Activated CD8-positive, alpha-beta memory T cell treated with anti-CD3 and anti-CD28 coated beads for 48 hours (primary cell): ENCODE results near the gene FNDC10.

Experiments used
- DNase-seq, 3 experiments: peaks; one replicate each; pipeline ENCODE4 v3.0.0-alpha.2; 2020; ENCODE audit warnings: low read depth in 2 of 3, low spot score in 2 of 3

Gene FNDC10

DNA sequence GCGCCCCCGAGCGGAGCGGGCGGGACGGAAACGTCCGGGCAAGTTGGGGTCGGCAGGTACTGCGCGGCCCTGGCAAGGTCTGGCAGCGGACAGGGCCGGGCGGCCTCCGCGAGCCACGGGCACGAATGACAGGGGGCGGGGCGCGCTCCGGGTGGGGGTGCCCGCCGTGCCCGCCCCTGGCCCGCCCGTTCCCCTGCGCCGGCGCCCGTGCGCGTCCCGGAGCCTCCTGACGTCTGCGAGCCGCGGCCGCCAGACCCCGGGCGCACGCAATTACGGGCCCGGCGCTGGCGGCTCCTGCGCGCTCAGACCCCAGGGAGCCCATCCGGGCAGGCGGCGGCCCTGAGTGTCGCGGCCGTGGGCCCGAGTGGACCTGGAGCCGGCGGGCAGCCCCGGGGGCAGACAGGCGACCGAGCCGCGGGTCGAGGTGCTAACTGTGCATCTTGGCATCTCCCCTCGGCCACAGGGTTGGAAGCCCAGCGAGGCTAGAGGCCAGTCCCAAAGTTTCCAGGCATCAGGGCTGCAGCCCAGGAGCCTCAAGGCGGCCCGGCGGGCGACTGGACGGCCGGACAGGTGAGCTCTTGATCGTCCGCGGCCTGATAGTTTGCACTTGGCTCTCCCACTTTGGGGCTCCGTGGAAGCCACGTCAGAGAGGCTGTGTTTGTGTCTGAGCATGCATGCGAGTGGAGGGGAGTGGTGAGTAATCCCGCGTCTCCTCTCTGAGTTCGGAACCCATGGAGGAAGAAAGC is 16.3 kb upstream of the FNDC10 start:
- no peak for DNase-seq

DNA sequence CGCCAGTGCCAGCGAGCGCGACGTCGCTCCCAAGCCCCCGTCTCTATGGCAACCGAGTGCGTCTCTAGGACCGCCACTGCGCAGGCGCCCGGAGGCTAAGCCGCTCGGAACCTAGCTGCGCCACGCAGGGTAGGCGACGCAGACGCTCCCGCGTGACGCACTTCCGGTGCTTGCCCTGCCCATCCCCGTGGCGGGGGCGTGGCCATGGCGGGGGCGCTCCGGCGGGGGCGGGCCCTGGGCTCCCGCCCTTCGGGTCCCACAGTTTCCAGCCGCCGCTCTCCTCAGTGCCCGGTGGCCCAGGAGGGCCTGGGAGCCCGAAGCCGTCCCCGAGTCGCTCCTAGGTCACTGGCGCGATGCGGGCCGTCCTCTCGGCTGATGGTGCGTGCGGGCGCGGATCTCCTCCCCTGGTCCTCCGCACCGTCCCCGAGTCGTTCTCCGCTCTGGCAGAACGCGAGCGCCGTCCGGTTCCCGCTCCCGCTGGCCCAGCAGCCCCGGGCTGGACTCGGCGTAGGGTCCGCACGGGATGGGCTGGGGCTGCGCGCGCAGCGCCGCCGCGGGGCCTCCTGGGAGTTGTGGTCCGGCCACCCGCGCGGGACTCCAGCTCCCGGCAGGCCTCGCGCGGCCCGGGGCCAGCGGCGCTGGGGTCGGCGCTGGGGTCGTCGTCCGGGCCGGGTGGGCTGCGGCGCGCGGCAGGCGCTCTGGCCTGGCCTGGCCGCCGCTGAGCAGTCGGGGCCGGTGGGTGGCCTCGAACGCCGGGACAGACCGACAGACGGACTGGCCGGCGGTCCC is 15.5 kb upstream of the FNDC10 start, which contains the start of gene MIB2:
Gene MIB2, plus strand, starts transcription at position 245 of the 789 bp plus-strand sequence. CDS start 7,953 bp downstream, outside the sequence.
- peak; percentile 94 to 96 (median 95) for DNase-seq

DNA sequence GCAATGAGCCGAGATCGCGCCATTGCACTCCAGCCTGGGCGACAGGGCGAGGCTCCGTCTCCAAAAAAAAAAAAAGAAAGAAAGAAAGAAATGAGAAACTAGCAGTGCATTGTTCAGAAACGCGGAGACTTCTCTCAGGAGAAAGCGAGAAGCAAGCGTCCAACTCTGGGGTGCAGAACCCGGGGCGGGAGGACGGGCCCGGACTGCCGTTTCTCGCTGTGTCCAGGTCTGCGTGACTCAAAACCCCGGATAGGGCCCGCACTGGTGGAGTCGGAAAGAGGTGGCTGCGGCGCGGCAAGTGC is 15.0 kb upstream of the FNDC10 start:
- no peak for DNase-seq

DNA sequence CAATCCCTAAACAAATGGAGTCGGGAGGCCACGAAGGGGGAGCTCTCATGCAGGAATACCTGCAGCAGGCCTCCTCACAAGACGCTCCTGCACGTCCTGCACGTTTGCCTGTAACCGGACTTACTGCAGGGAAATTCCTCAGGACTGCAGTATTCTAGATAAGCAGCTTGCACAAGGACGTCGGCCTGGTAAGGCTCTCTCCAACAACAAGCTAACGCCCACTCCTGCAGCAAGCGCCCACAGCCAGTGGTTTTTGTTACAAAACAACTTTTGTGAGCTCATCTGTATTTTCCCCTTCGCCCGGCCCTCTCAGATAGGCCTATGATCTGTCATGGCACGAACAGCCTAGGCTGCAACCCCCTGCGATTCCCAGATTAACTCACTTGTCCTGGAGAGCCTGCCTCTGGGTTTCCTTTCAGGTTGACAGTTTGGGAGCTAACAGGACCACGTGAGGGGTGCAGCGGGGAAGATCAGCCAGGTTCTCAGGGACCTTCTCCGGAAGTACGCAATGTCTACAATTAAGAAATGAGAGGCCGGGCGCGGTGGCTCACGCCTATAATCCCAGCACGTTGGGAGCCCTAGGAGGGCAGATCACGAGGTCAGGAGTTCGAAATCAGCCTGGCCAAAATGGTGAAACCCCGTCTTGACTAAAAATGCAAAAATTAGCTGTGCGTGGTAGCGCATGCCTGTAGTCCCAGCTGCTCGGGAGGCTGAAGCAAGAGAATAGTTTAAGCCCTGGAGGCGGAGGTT is 14.4 kb upstream of the FNDC10 start:
- DNase-seq = peak in 1 of 3 experiments; percentile 28

DNA sequence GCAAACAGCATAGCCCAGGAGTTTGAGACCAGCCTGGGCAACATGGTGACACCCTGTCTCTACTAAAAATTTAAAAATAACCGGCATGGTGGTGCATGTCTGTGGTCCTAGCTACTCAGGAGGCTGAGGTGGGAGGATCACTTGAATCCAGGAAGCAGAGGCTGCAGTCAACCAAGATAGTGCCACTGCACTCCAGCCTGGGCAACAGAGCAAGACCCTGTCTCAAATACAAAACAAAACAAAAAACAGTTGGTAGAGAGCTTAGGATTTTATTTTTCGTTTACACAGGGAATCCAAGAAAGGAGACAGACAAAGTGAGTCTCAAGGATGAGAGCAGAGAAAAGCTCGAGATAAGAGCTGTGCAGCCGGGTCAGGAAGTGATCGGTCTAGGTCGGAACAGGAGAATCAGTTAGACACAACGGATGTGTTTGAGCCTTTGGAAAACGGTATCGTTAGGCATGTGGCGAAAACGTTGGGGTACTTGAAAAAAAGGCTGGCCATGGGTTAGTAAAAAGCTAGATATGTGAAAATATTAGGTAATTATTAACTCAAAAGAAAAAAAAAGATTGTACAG is 13.7 kb upstream of the FNDC10 start:
- DNase-seq = no peak

DNA sequence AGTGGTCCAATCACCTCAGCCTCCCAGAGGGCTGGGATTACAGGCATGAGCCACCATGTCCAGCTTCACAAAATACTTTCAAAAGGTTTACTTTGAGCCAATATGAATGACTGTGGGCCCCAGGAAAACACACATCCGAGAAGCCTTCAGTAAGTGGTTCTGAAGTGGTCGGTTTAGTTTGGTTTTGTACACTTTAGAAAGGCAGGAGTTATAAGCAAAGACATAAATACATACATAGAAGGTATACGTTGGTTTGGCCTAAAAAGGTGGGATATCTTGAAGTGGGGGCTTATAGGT is 12.1 kb upstream of the FNDC10 start:
- DNase-seq = no peak

DNA sequence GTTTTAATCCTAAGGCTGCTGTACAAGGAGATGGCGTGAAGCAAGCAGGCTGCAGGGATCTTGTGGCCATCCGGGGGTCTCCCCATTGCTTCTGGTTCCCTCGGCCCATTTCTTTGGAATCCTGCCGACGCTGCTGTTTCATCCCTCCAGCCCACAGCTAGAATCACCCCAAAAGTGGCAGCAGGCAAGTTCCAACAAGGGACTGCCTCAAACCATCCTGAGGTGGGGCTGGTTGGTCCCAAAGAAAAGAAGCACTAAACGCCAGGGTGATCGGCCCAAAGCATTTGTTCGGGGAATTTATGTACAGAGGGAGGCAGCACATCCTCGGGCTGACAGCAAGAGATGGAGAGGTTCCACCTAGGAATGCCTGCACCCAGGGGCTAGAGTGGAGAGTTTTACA is 10.9 kb upstream of the FNDC10 start:
- no peak for DNase-seq

DNA sequence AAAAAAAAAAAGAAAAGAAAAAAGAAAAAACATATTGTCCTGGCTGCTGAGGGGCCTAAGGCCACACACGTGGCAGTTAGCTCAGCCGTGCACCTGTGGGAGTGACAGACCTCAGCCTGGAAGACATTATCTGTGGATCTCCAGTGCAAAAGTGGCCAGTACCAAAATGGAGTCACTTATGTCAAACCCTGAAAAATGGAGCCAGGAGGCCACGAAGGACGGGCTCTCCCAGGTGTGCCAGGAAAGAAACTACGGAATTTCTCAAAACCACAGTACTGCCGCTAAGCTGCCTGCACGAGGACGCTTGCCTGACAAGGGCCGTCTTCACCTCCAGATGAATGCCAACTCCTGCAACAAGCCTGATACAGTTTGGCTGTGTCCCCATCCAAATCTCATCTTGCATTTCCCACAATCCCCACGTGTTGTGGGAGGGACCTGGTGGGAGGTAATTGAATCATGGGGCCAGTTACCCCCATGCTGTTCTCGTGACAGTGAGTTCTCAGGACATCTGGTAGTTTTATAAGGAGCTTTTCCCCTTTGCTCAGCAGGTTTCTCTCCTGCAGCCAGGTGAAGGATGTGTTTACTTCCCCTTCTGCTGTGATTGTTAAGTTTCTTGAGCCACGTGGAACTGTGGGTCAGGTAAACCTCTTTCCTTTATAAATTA is 10.0 kb upstream of the FNDC10 start:
- no peak for DNase-seq

DNA sequence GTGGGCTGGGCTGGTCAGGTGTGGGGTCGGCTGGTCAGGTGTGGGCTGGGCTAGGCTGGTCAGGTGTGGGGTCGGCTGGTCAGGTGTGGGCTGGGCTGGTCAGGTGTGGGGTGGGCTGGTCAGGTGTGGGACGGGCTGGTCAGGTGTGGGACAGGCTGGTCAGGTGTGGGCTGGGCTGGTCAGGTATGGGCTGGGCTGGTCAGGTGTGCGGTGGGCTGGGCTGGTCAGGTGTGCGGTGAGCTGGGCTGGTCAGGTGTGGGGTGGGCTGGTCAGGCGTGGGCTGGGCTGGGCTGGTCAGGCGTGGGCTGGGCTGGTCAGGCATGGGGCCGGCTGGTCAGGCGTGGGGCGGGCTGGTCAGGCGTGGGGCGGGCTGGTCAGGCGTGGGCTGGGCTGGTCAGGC is 6.3 kb upstream of the FNDC10 start:
- DNase-seq = no peak

DNA sequence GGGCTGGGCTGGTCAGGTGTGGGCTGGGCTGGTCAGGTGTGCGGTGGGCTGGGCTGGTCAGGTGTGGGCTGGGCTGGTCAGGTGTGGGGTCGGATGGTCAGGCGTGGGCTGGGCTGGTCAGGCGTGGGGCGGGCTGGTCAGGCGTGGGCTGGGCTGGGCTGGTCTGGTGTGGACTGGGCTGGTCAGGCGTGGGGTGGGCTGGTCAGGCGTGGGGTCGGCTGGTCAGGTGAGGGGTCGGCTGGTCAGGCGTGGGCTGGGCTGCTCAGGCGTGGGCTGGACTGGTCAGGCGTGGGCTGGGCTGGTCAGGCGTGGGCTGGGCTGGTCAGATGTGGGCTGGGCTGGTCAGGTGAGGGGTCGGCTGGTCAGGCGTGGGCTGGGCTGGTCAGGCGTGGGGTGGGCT is 5.8 kb upstream of the FNDC10 start:
- no peak for DNase-seq

DNA sequence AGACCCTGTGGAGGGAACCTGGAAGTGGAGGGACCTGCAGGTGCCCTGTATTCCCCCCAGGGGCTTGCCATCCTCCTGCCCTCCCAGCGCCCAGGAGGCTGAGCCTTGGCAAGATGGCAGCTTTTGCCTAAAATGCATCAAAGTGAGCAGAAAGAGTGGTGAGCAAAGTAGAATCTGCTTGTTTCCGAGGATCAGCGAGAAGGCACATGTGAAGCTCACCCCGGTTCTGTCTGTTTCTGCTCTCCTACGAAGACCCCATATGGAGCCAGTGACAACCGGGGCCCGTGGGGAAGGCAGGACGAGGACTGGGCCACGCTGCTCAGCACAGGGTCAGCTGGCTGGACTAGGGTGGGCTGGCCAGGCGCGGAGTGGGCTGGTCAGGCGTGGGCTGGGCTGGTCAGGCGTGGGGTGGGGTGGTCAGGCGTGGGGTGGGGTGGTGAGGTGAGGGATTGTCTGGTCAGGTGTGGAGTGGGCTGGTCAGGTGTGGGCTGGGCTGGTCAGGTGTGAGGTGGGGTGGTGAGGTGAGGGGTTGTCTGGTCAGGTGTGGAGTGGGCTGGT is 5.2 kb upstream of the FNDC10 start:
- no peak for DNase-seq

DNA sequence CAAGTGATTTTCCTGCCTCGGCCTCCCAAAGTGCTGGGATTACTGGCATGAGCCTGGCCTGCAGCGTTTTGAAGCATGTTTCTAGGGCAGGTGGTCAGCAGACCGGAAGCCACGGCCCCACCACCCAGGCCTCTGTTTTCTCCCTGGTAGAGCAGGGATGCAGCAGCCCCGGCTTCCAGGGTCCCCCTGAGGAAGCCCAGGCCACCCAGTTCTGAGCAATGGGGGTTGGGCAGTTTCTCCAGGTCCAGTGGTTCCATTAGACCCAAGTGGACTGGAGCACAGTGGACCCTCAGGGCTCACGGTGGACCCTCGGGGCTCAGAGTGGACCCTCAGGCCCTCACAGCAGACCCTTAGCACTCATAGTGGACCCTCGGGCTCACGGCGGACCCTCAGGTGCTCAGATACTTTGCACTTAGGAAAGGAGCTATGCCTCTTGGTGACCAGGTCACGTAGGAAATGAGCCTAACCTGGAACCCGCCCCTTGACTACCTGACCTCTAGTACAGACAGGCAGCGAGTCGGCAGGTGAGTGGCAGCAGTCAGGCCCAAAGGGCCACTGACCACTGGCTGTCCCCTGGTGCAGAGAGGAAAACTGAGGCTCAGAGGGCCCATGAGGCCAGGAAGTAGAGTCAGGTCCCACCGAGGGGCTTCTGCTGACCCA is 4.6 kb upstream of the FNDC10 start:
- DNase-seq = no peak

DNA sequence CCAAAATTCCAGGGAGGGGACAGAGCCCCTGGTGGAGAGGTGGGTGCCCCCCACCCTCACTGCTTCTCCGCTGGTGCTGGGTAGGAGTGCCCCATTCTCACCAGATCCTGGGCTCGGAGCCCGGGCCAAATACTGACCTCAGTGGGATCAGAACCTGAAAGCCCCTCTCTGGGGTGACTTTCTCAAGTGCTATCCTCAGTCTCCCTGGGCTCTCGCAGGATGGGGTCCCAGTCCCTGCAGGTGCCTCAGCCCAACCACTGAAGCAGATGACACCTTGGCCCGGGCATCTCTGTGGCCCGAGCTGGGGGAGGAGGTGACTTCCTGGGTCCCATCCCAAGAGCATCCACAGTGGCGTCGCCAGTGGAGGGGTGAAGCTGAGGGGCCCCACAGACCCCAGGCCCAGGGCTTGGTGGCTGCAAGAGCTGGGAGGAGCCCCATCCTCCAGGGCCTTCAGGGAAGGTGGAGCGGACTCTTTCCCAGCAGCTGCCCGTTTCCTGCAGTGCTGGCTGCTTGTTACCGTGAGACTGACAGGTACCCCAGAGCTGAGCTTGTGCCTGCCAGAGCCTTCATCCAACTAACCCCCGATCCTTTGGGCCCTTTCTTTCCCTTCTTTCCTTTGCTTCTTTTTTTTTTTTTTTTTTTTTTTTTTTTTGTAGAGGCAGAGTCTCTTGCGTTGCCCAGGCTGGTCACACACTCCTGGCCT is 3.9 kb upstream of the FNDC10 start:
- no peak for DNase-seq

DNA sequence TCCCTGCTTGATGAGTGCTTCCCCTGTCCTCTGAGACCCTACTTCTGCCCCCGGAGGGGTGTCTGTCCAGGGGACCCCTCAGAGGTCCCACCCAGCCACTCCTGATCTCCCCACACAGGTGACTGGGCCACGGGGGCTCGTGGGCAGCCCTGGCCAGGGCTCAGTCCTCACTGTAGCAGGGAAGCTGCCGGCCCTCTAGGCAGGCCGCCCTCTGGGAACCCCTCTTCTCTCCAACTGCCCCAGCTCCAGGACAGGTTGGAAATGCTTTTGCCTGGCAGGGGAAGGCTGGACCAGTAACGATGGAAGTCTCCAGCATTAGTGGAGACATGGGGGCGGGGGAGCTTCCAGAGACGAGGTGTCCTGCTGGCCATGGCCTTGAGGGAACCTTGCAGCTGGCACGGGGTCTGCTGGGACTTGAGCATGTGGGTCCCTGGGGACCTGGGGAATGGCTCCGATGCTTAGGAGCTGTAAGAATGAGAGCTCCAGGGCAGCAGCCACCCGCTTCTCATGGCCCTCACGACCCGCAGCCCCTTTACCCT is 3.1 kb upstream of the FNDC10 start:
- no peak for DNase-seq

DNA sequence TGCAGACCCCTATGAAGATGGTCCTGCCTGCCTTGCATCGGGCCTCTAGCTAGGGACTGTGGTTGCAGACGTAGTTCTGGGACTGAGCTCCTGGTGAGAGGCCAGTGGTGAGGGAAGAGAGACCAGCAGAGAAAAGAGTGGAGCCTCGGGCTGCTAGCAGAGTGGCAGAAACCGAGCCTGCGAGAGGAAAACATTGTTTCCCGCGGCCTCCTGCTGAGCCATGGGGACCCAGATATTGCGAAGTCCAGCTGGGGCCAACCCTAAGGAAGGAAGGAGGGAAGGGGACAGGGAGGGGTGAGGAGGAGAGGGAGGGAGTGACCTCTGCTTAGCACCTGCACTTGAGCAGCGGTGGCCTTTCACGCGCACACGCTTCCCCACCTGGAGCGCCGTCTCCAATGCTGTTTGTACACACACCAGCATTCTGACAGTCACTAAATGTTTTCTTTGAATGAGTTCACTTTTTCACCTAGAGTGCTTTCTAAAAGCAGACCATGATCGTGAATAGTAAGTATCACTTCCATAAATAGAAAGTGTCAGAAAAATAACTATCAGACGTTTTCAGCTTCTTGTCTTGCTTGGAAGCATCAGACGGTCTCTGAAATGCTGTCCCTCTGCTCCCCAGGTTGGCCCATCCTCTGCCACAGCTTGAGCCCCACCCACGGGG is 2.5 kb upstream of the FNDC10 start:
- DNase-seq = no peak

DNA sequence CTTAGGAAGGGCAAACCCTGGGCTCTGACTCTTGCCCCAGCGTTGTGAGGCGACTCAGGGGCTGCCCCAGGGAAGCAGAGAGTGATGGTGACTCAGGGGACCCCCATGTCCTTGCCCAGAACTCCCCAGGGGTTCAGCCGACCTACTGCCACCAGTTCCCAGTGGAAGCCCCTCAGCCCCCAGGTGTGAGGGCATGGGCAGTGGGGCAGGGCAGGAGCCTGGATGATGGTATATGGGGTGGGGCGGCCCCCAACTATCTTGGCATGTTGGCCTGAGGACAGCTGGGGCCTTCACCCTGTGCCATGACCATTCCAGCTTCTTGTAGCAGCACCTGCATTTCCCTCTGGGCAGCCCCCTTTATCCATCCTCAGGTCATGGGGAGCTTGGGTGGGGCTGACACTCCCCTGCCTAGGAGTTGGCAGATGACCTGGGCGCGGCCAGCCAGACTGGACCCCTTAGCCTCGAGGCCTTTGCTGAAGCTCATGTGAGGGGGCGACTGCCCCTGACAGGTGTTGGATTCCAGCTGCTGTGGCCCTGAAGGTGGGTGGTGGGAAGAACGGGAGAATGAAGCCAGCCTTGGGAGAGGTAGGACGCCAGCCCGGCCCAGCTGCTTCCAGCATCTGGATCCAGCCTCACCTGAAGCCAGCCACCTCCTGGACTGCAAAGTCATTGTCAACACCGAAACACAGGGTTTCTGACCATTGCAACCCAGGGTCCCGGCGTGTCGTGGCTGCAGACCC is 1.8 kb upstream of the FNDC10 start:
- DNase-seq = no peak

DNA sequence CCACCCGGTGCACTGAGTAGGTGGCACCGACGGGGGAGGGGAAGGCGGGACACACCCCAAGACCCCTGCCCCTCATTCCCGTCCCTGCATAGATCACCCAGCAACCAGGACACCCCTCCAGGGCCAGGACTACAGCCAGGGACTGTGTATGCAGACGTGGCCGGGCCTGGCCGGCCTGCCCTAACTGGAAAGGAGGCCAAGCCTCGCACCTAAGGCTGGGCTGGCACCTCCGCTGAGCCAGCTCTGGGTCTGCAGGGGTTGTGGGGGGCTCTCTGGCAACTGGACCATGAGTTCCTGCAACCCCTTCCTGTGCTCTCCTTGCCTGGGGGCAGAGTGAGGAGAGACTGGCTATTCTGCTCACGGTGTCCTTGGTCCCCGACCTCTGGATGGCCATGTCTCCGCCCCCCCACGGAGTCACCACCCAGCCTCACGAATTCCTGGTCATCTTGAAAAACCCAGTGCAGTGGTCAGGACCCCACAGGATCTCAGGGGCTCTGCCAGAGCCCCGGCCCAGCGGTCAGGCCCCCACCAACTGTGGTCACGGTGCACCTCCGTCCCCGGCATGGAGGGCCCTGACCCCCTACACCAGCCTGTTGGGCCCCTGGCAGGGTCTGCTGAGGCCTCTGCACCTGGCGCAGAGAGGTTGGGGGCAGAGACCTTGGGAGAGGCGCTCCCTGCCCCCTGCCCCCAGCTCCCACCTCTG is 1.1 kb upstream of the FNDC10 start:
- DNase-seq = no peak
